ENCODE measurements around the gene BACH2.

The BACH2 gene

DNA sequence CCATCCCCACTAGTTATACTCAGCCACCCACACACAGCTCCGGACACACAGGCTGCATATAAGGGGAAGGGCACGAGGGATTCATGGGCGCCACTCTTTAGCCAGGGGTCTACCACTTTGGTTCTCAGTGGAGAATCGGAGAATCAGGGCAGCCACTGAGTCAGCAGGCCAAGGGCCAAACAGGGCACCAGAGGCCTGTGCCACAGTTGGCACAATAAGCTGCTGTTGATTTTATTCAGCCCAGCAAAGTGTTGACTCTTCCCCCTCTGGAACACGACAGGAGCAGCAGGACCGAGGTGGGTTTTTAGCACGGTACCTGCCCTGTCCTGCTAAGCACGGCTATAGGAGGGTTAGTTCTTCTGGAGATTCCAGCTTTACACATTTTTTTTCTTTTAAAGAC is 354.0 kb downstream of the BACH2 start:
- TF ChIP-seq, protein P1, sequence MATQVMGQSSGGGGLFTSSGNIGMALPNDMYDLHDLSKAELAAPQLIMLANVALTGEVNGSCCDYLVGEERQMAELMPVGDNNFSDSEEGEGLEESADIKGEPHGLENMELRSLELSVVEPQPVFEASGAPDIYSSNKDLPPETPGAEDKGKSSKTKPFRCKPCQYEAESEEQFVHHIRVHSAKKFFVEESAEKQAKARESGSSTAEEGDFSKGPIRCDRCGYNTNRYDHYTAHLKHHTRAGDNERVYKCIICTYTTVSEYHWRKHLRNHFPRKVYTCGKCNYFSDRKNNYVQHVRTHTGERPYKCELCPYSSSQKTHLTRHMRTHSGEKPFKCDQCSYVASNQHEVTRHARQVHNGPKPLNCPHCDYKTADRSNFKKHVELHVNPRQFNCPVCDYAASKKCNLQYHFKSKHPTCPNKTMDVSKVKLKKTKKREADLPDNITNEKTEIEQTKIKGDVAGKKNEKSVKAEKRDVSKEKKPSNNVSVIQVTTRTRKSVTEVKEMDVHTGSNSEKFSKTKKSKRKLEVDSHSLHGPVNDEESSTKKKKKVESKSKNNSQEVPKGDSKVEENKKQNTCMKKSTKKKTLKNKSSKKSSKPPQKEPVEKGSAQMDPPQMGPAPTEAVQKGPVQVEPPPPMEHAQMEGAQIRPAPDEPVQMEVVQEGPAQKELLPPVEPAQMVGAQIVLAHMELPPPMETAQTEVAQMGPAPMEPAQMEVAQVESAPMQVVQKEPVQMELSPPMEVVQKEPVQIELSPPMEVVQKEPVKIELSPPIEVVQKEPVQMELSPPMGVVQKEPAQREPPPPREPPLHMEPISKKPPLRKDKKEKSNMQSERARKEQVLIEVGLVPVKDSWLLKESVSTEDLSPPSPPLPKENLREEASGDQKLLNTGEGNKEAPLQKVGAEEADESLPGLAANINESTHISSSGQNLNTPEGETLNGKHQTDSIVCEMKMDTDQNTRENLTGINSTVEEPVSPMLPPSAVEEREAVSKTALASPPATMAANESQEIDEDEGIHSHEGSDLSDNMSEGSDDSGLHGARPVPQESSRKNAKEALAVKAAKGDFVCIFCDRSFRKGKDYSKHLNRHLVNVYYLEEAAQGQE (IDR thresholded peaks at IDR 0.05; ENCODE audit: insufficient replicate concordance, low read depth) = no peak
- TF ChIP-seq GABPA (IDR thresholded peaks at IDR 0.05; ENCODE audit: low read depth) (no peak), POLR2AphosphoS5 (IDR thresholded peaks at IDR 0.05; ENCODE audit: low read depth) (no peak), SPI1 (IDR thresholded peaks at IDR 0.05; ENCODE audit: borderline replicate concordance, low read depth) (no peak)
- TF ChIP-seq, protein P2, sequence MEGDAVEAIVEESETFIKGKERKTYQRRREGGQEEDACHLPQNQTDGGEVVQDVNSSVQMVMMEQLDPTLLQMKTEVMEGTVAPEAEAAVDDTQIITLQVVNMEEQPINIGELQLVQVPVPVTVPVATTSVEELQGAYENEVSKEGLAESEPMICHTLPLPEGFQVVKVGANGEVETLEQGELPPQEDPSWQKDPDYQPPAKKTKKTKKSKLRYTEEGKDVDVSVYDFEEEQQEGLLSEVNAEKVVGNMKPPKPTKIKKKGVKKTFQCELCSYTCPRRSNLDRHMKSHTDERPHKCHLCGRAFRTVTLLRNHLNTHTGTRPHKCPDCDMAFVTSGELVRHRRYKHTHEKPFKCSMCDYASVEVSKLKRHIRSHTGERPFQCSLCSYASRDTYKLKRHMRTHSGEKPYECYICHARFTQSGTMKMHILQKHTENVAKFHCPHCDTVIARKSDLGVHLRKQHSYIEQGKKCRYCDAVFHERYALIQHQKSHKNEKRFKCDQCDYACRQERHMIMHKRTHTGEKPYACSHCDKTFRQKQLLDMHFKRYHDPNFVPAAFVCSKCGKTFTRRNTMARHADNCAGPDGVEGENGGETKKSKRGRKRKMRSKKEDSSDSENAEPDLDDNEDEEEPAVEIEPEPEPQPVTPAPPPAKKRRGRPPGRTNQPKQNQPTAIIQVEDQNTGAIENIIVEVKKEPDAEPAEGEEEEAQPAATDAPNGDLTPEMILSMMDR (IDR thresholded peaks at IDR 0.05; ENCODE audit: insufficient read depth, low read length) = no peak
- no peak for DNase-seq (ENCODE audit: low read depth in 1 of 2, low spot score in 1 of 2)
- H3K4me3 ChIP-seq (replicated peaks; ENCODE audit: insufficient read depth, low read length) = no peak overlapping the region
- H3K27me3 ChIP-seq (ENCODE audit: insufficient read depth, poor library complexity, severe bottlenecking) = no peaks in the 10 kb centered on the region
- no peak overlapping the region for H3K27ac ChIP-seq (replicated peaks)

GRCh38 chr6:89941763-89942497 is 354.7 kb downstream of the BACH2 start:
- DNase-seq (ENCODE audit: low read depth in 1 of 2, low spot score in 1 of 2) = no peak
- Histone ChIP-seq H3K27ac (replicated peaks) (no peak overlapping the region), H3K4me3 (replicated peaks; ENCODE audit: insufficient read depth, low read length) (no peak overlapping the region), H3K27me3 (ENCODE audit: insufficient read depth, poor library complexity, severe bottlenecking) (no peaks in the 10 kb centered on the region)
- TF ChIP-seq, protein P1 (IDR thresholded peaks at IDR 0.05; ENCODE audit: insufficient replicate concordance, low read depth) = no peak
- no peak for TF ChIP-seq SPI1 (IDR thresholded peaks at IDR 0.05; ENCODE audit: borderline replicate concordance, low read depth)
- TF ChIP-seq GABPA (IDR thresholded peaks at IDR 0.05; ENCODE audit: low read depth) = no peak
- TF ChIP-seq POLR2AphosphoS5 (IDR thresholded peaks at IDR 0.05; ENCODE audit: low read depth) = no peak
- TF ChIP-seq, protein P2 (IDR thresholded peaks at IDR 0.05; ENCODE audit: insufficient read depth, low read length) = no peak

DNA sequence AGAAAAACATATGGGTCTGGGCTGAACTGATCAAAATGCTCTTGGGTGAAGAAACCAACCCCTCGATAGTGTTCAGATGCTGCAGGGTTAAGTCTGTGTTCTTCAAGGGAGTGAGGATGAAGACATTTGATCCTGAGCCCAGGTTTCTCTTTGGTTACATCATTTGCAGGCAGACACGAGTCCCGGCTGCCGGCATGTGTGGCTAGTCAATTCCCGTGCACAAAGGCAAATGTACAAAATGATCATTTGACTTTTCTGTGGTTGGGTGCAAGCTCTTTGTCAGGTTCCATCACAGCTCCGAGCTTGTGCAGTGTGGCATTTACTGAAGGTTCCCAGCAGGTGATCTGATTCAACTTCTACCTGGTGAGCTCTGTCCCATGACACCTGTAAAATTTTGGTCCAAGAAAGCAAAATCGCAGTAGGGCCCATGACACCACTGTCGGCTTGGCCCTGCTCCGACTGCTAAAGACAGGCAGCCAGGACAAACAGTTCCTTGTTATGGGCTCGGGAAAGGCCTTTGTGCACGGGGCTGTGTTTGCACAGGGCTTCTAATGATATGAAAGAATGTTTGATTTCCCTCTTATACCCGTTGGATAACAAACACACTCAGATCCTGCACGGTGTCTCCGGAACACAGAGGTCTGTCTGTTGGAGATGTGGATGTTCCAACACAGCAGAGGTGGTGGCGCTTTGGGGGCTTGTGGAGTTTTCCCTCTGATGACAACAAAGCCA is 355.4 kb downstream of the BACH2 start:
- H3K4me3 ChIP-seq (replicated peaks; ENCODE audit: insufficient read depth, low read length) = no peak overlapping the region
- no peaks in the 10 kb centered on the region for H3K27me3 ChIP-seq (ENCODE audit: insufficient read depth, poor library complexity, severe bottlenecking)
- TF ChIP-seq POLR2AphosphoS5 (IDR thresholded peaks at IDR 0.05; ENCODE audit: low read depth) = no peak
- TF ChIP-seq, protein P2 (IDR thresholded peaks at IDR 0.05; ENCODE audit: insufficient read depth, low read length) = no peak
- no peak for TF ChIP-seq SPI1 (IDR thresholded peaks at IDR 0.05; ENCODE audit: borderline replicate concordance, low read depth)
- TF ChIP-seq GABPA (IDR thresholded peaks at IDR 0.05; ENCODE audit: low read depth) = no peak
- TF ChIP-seq, protein P1 (IDR thresholded peaks at IDR 0.05; ENCODE audit: insufficient replicate concordance, low read depth) = no peak
- no peak overlapping the region for H3K27ac ChIP-seq (replicated peaks)
- DNase-seq (ENCODE audit: low read depth in 1 of 2, low spot score in 1 of 2) = no peak
